Lower leg skin (tissue), 3 donors: ENCODE data around the gene FARP1.

Experiments used
- CTCF ChIP-seq, 3 donors: fragments of 450-650 bp; IDR thresholded peaks; one replicate each; pipeline ENCODE4 v1.5.1; 2016; ENCODE audit warnings: antibody characterized with exemption in 3 of 3, mild to moderate bottlenecking in 3 of 3, moderate library complexity in 2 of 3
- POLR2A ChIP-seq, 2 donors: fragments of 450-650 bp; IDR thresholded peaks; one replicate each; pipeline ENCODE4 v1.6.1; 2016 to 2017; ENCODE audit warnings: antibody characterized with exemption in 2 of 2, mild to moderate bottlenecking in 1 of 2, moderate library complexity in 1 of 2

- TF ChIP-seq CTCF (IDR thresholded peaks at IDR 0.05) (no peak), POLR2A (IDR thresholded peaks at IDR 0.05) (no peak)
These were observed 13.4 kb downstream of the FARP1 start for GRCh38 chr13:98156259-98156658.
